Lower leg skin (tissue), 3 donors: Measurements from ENCODE around the gene NOTCH4.
"Not testable (repeated sequence)": the region's sequence is repeated elsewhere in the genome, so short reads cannot be mapped to it uniquely, and the experiment has no call there.

Experiments used
- CTCF ChIP-seq, 3 donors: fragments of 450-650 bp; IDR thresholded peaks; one replicate each; pipeline ENCODE4 v1.5.1; 2016; ENCODE audit warnings: antibody characterized with exemption in 3 of 3, mild to moderate bottlenecking in 3 of 3, moderate library complexity in 2 of 3
- POLR2A ChIP-seq, 2 donors: fragments of 450-650 bp; IDR thresholded peaks; one replicate each; pipeline ENCODE4 v1.6.1; 2016 to 2017; ENCODE audit warnings: antibody characterized with exemption in 2 of 2, mild to moderate bottlenecking in 1 of 2, moderate library complexity in 1 of 2

- not testable (repeated sequence) for TF ChIP-seq CTCF, POLR2A (IDR thresholded peaks at IDR 0.05)
These were observed 36.0 kb downstream of the NOTCH4 start for GRCh38 chr6:32187725-32188380.
